Epithelial cell of prostate (primary cell): ENCODE data around the gene TRIM29.

Experiments used
- DNase-seq: peaks from one replicate; pipeline ENCODE4 v3.0.0-alpha.2; 2011; ENCODE audit warnings: low read depth, low spot score
- H3K27ac ChIP-seq: fragments of 450-650 bp; 2 replicates; pipeline ENCODE4 v1.5.1; 2017; ENCODE audit warnings: mild to moderate bottlenecking

The TRIM29 gene

GRCh38 chr11:120067438-120068113 is 70.3 kb downstream of the TRIM29 start:
- no peak overlapping the region for H3K27ac ChIP-seq
- no peak for DNase-seq

DNA sequence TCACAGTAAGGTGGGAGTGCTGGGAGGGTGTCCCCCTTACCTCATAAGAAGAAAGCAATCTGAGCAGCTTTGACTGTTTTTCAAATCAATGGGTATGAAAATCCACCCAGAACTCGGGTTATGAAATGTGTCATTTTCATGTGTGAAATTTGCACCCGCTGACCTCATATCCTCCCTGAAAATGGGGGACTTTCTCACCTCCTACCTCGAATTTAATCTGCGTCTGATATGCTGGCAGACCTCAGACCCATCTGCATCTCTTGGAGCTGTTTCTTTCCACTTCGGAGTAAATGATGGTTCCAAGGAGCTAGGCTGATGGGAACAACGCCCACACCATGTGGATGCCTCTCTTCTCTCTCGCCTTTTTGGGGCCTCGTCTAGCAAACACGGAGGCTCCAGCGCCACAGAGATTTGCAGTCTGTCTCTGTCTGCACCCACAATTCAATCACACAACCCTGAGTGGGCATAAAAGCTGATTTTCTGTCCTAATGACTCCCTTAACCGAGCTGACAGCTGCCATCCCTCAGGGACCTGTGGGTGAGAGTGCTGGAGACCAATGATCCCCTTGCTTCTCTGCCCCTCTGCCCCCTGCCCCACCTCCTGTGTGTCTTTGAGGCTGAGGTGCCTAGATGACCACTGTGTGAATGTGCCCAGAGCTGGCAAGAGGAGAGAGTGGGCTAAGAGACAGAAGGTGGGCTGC is 71.0 kb downstream of the TRIM29 start:
- no peak for DNase-seq
- no peak overlapping the region for H3K27ac ChIP-seq

DNA sequence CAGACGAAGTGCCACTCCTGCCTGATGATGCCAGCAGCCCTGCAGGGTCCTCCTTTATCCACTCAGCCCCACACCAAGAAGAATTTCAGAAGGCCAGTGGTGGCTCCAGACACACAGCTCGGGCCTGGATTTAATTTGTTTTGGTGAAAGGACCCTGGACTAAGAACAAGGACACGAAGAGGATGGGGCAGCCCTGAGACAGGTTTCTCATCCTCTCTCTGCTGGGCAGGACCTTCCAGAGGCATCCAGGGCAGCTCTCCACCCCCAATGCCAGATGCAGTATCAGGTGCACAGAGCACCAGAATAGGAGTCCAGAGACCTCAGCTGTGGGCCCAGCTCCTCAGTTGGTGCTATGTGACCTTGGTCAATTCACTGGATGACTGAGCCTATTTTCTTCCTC is 72.0 kb downstream of the TRIM29 start:
- no peak for DNase-seq
- no peak overlapping the region for H3K27ac ChIP-seq

DNA sequence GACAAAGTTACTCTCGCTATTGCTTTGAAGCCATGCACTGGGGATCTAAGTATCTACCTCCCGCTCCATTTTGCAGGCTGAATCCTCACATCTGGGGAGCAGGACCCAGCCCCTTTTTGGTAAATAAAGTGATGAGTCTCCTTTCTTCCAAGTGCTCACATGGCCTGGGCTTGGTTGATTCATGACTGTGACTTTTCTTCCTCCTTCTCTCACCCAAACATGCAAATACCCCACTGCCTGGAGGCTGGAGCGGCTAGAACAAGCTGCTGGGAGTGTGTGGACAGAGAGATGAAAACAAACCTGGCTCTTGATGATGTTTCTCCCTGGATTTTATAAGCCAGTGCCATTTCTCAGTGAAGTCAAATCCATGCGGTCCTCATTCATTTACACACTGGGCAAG is 72.7 kb downstream of the TRIM29 start:
- H3K27ac ChIP-seq = no peak overlapping the region
- DNase-seq = no peak

DNA sequence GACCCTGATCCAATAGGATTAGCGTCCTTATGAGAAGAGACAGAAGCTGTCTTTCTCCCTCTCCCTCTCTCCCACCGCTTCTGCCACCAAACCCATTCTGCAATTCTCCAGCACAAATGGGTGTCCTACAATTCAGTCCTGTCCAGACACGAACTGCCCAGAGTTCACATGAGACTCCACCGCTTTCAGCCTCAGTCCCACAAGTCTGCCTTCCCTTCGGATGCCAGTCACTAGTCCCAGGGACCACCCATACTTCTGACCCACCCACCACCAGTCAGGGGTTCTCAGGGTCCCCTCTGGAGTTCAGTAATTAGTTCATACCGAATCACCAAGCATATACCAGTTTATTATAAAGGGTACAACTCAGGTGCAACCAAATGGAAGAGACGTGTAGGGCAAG is 73.6 kb downstream of the TRIM29 start:
- DNase-seq = no peak
- no peak overlapping the region for H3K27ac ChIP-seq

DNA sequence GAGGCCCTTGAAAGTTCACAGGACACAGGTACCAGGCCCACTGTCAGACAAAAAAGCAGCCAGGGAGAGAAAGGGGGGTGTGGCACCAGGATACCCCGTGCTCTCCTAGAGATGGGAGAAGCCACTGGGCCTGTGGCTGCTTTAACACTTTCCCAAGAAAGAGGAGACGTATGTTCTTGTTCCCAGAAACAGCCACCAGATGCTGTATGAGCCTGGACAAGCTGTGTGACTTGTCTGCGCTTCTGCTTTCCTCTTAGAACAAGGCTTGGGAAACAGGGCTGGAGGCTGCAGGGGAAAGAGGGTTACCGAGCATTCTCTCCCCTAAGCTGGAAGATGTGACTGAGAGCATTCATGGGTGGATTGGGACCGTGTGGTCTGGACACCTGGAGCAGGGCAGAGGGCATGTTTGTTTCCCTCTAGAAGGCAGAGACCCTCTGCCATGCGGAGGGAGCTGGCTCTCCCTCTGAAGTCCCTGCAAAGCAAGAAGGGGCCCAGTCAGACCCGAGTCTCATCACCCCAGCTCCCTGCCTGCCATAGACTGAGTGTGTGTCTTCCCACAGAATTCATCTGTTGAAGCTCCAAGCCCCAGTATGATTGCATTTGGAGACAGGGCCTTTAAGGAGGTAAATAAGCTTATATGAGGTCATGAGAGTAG is 74.1 kb downstream of the TRIM29 start:
- DNase-seq = no peak
- H3K27ac ChIP-seq = no peak overlapping the region

DNA sequence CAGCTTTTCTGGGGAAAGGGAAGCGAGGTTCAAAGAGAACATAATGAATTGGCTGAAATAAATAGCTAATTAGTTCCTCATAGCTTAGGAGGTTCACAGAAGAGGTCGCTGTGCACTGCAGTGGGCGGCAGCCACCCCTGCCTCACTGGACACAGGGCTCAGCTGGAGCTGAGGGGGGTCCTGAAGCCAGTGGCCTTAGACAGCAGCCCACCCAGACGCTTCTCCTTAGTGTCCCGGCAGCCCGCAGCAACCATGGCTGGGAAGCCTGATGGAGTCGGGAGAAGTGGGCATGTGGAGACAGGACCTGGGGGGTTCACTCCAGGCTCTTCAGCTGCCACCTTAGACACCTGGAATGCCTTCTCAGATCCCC is 75.4 kb downstream of the TRIM29 start:
- H3K27ac ChIP-seq = no peak overlapping the region
- DNase-seq = no peak

- no peak for DNase-seq
- no peak overlapping the region for H3K27ac ChIP-seq
Measured at GRCh38 chr11:120061761-120062560, 76.0 kb downstream of the TRIM29 start.
